Erythroblast (primary cell): ENCODE measurements around the gene OR51E1.

Source experiments
- DNase-seq, 2 experiments: peaks; one replicate each; lab custom pipeline; 2025; lab: John Stamatoyannopoulos, UW
- GATA1 ChIP-seq: IDR thresholded peaks from 2 replicates; pipeline ENCODE4 v1.6.1; 2011; ENCODE audit warnings: low read depth, mild to moderate bottlenecking, control low read depth, low read length, moderate library complexity
- POLR2A ChIP-seq: IDR thresholded peaks from 2 replicates; pipeline ENCODE4 v1.6.1; 2011; ENCODE audit warnings: mild to moderate bottlenecking, low read length

Gene OR51E1

GRCh38 chr11:4637662-4638047 lies 6.1 kb upstream of the OR51E1 start:
- no peak for DNase-seq
- TF ChIP-seq POLR2A (no peak), GATA1 (no peak)

- TF ChIP-seq POLR2A: no peak
- no peak for TF ChIP-seq GATA1
- no peak for DNase-seq
Measured at GRCh38 chr11:4639931-4640330, 3.9 kb upstream of the OR51E1 start.

- TF ChIP-seq POLR2A (no peak), GATA1 (no peak)
Measured at GRCh38 chr11:4641501-4641900, 2.3 kb upstream of the OR51E1 start.

GRCh38 chr11:4642043-4642442 lies 1.7 kb upstream of the OR51E1 start:
- TF ChIP-seq POLR2A (no peak), GATA1 (no peak)
- DNase-seq: no peak

More at GRCh38 chr11:4641501-4641900, 2.3 kb upstream of the OR51E1 start:
- DNase-seq: no peak

- no peak for DNase-seq
- TF ChIP-seq GATA1 (no peak), POLR2A (no peak)
Measured at GRCh38 chr11:4643076-4643475, 706 bp upstream of the OR51E1 start.

- TF ChIP-seq GATA1 (no peak), POLR2A (no peak)
- no peak for DNase-seq
Measured at GRCh38 chr11:4644233-4644632, 451 bp downstream of the OR51E1 start.

- TF ChIP-seq POLR2A (no peak), GATA1 (no peak)
- no peak for DNase-seq
Measured at GRCh38 chr11:4645974-4646373, 2.2 kb downstream of the OR51E1 start.

- DNase-seq: no peak
- TF ChIP-seq GATA1 (no peak), POLR2A (no peak)
Measured at GRCh38 chr11:4647766-4648165, 4.0 kb downstream of the OR51E1 start.

- TF ChIP-seq POLR2A: no peak
- TF ChIP-seq GATA1: no peak
- no peak for DNase-seq
Measured at GRCh38 chr11:4654635-4655369, 11.0 kb downstream of the OR51E1 start.

- peak; percentile 47 to 80 for DNase-seq
- TF ChIP-seq GATA1: no peak
- no peak for TF ChIP-seq POLR2A
Measured at GRCh38 chr11:4658629-4659445, 15.1 kb downstream of the OR51E1 start.

GRCh38 chr11:4662876-4663275 lies 19.1 kb downstream of the OR51E1 start:
- TF ChIP-seq POLR2A (no peak), GATA1 (no peak)
- no peak for DNase-seq

GRCh38 chr11:4664183-4664582 lies 20.4 kb downstream of the OR51E1 start:
- no peak for TF ChIP-seq POLR2A
- TF ChIP-seq GATA1: no peak
- DNase-seq: no peak

- no peak for DNase-seq
- no peak for TF ChIP-seq GATA1
- TF ChIP-seq POLR2A: no peak
Measured at GRCh38 chr11:4664786-4665185, 21.0 kb downstream of the OR51E1 start.

GRCh38 chr11:4665424-4665823 lies 21.6 kb downstream of the OR51E1 start:
- TF ChIP-seq GATA1 (no peak), POLR2A (no peak)
- no peak for DNase-seq
